HS-5 (cell line): Measurements from ENCODE around the gene PXYLP1.

ENCODE experiments used
- DNase-seq: peaks from one replicate; pipeline ENCODE4 v3.0.0-alpha.2; 2012; ENCODE audit warnings: low read depth

Gene PXYLP1

GRCh38 chr3:141328286-141329166, 96.9 kb downstream of the PXYLP1 start:
- DNase-seq, result no peak

DNA sequence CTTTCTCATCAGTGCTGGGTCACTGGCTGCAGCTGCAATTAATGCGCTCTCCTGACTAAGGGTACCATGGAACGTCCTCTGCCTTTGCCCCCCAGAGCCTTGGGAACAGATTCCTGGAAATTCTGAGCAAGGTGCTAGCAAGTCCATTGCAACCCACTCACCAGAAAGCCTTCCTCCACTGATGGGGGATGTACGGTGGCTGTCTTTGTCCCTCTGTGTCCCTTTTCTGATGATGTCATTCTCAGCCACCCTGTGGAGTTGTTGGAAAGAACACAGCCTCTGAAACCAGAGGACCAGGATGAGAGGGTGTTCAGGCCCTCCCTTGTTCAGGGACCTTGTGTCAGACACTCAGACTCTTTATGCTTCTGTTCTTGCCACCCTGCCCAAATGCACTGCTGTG, 98.6 kb downstream of the PXYLP1 start:
- DNase-seq, result no peak

- no peak for DNase-seq
Measured at GRCh38 chr3:141330718-141331376, 99.2 kb downstream of the PXYLP1 start.

GRCh38 chr3:141331377-141332318, 100.0 kb downstream of the PXYLP1 start:
- DNase-seq, result peak; percentile 97

DNA sequence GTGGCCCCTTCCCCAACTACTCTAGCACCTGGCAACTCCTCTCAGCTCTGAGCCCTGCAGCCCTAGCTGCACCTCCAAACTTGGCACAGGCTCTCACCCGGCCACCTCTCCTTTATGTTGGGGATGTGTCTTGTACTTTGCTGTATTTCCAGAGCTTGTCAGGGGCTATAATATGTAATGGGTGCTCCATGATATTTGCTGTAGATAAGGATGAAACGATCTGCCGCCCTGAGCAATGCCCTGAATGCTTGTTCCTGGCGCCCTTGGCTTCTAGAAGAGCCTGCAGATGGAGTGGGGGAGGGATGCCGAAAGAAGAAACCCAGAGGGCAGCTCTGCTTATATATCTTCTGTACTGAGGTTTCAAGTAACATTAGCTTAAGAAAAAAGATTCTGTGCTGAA, 100.8 kb downstream of the PXYLP1 start:
- DNase-seq, result no peak

DNA sequence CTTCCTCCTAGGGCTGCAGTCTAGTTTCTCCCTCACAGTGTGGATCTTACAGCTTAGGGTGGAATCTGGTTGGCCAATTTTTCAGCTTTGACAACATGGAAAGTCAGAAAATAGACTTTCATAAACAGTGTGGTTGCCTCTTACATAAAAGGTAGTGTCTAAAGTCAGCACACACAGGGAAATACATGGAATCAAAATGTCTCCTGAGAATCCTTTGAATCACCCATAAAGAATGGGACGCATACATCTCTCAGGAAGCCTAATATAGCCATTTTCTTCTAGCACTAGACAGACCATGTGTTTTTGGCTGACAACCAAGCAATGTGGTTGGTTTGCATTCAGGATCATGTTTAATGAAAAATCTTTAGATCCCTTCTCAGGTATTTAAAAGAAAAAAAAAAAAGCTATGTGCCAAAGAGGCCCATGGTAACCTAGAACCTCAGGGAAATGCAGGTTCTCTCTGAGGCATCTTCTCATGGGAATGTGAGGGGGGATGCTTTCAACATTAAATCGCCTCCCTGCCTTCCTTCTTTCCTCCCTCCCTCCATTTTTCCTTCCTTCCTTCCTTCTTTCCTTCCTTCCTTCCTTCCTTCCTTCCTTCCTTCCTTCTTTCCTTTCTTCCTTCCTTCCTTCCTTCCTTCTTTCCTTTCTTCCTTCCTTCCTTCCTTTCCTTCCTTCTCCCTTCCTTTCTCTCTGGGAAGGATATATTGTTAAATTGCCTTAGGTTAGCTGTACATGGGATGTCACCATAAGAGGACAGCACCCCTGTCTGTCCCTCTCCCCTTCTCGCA, 102.4 kb downstream of the PXYLP1 start:
- no peak for DNase-seq

DNA sequence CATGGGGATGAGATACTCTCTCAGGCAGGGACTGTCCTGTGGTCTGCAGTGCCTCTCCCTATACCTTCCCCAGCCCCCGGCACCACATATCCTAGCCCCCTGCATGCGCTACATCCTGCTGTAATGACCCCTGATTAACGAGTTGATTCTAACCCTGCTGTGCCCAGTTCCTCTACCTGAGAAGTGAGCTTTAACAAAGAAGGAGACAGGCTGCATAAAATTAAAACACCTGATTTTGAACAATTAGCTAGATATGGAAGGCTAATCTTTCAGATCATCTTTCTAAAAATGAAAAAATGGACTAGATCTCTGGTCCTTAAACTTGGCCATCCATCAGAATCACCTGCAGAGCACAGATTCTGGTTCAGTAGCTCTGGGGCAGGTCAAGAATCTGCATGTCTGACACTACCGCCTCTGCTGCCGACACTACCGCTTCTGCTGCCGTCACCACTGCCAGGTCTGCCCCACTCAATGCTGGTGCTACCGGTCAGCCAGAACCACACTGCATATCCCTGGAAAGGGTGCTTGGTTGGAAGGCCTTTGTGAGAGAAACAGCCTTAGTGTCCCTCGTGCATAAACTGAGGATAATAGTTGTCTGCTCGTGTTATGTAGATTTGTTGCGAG, 103.1 kb downstream of the PXYLP1 start:
- no peak for DNase-seq

GRCh38 chr3:141335531-141336061, 104.0 kb downstream of the PXYLP1 start:
- DNase-seq, result no peak

DNA sequence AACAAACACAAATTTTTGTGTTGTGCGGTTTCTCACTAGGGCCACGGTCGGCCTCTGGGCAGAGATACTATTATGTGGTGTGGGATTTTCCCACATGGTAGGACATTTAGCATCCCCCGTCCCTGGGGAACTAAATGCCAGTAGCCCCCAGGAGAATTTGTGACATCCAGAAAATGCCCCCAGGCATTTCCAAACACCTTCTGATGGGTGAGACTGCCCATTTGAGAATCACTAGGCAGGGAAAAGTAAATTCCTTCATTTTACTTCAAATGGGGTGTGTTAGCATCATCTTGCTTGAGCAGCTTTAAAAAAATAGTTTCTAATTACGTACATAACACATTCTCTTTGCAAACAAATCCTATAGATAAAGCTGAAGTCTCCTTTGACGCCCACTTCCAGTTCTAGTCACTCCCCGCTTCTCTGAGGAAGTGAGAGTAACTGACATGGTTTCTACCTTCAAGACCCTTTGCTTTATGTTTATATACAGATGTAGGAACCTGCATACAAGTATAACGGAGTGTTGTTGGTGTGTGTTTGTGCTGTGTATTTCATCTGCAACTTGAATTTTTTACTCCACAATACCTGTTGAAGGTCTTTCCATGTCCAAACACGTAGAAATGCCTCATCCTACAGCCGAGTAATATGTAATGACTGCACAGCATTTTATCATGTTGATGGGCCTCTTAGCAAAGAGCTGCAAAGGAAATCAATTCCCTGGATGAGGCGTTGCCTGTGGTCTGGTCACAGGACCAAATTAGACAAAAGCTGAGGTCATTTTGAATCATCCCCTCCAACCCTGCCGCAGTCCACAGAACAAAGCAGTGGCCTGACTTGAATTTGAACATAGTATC, 105.3 kb downstream of the PXYLP1 start:
- peak; percentile 88 for DNase-seq

DNA sequence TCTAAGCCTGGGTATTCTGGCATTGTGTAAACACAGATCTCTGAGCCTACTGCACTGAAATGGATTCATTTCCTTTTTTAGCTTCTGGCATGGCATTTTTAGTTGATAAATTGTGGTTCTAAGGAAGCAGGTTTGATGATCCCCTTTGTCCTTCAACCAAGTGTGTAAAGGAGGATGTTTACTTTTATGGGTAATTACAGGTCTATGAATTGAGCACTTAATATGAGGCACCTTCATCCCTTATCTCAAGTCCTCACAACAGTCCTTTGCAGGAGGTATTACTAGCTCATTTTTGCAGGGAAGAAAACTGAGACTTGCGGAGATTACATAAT, 105.9 kb downstream of the PXYLP1 start:
- no peak for DNase-seq

- no peak for DNase-seq
Measured at GRCh38 chr3:141337991-141338390, 106.4 kb downstream of the PXYLP1 start.

DNA sequence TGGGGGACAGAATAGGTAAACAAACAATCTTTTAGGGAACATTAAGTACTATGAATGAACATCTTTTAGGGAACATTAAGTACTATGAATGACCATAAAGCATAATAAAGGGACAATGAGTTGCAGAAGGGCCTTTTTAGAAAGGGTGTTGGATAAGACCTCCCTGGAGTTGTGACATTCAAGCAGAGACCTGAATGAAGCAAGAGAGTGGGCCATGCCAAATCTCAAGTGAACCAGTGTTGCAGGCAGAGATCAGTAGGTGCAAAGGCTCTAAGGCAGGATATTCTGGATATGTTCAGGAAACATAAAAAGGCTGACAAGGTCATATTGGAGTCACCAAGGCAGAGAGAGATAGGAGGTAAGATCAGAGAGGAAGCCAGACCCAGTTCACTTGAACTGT, 107.3 kb downstream of the PXYLP1 start:
- DNase-seq, result no peak

GRCh38 chr3:141341536-141341935, 109.9 kb downstream of the PXYLP1 start:
- DNase-seq, result no peak

GRCh38 chr3:141342386-141342785, 110.8 kb downstream of the PXYLP1 start:
- DNase-seq, result no peak

GRCh38 chr3:141343077-141343476, 111.5 kb downstream of the PXYLP1 start:
- no peak for DNase-seq

DNA sequence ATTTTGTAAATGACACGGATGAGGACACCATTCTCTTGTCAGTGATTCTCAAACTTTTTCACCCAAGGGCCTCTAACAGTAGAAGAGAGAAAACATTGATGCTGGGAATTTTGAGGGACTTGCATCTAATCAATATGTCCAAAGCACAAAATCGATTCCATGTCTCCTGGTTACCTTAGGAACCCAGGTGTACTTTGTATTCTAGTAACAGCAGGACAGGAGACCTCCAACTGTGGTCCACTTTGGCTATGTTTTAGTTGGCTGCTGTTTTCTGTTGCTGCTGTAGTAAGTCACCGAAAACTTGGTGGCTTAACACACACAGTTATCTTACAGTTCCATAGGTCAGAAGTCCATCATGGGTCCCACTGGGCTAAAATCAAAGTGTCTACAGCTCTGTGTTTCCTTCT, 112.2 kb downstream of the PXYLP1 start:
- DNase-seq, result no peak
